HFF-Myc (cell line): ENCODE measurements around the gene PRSS22.

Experiments used
- DNase-seq: peaks from one replicate; pipeline ENCODE4 v3.0.0-alpha.2; 2011; ENCODE audit warnings: low read depth; ENCODE audit errors: extremely low read depth
- H3K4me3 ChIP-seq: replicated peaks from 2 replicates; pipeline ENCODE4 v1.5.1; 2011; ENCODE audit warnings: low read depth, mild to moderate bottlenecking, control low read depth, low read length
- TF ChIP-seq, protein P1 (sequence below): IDR thresholded peaks from 2 replicates; pipeline ENCODE4 v1.5.1; 2012; ENCODE audit warnings: mild to moderate bottlenecking, low read depth, low read length, control low read depth; ENCODE audit errors: missing control alignments

PRSS22 gene

DNA sequence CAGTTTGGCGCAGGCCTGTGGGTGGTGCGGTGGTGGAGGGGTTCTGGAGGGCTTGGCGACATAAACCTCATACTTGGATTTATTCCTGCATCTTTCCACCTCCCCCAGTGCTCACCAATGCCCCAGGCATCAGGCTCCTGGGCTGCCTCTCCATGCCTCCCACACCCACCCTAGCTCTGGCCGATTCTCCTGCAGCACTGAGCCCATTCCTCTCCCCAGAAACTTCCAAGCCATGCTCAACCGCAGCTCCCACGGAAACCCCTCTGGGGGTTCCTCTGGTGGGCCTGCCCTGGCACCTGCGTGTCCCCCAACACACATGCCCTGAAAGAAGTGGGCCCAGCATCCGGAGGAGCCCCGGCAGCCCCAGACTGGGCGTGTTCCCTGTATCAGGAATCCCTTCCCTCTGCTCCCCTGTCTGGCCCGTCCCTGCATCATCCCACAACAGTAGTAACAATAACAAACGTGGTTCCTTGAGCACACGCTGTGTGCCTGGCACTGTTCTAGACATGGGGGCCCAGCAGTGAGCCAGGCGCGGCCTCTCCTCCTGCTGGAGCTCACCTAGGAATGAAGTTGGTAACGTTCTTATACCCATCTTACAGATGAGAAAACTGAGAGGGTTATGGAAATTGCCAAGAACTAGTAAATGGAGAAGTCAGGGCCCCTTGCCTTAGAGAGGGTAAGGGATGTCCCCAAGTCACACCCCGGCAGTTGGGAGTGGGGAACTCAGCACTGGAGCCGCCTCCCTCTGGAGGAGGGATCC is 38.6 kb downstream of the PRSS22 start:
- H3K4me3 ChIP-seq: no peak overlapping the region
- TF ChIP-seq, protein P1, sequence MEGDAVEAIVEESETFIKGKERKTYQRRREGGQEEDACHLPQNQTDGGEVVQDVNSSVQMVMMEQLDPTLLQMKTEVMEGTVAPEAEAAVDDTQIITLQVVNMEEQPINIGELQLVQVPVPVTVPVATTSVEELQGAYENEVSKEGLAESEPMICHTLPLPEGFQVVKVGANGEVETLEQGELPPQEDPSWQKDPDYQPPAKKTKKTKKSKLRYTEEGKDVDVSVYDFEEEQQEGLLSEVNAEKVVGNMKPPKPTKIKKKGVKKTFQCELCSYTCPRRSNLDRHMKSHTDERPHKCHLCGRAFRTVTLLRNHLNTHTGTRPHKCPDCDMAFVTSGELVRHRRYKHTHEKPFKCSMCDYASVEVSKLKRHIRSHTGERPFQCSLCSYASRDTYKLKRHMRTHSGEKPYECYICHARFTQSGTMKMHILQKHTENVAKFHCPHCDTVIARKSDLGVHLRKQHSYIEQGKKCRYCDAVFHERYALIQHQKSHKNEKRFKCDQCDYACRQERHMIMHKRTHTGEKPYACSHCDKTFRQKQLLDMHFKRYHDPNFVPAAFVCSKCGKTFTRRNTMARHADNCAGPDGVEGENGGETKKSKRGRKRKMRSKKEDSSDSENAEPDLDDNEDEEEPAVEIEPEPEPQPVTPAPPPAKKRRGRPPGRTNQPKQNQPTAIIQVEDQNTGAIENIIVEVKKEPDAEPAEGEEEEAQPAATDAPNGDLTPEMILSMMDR: no peak
- no peak for DNase-seq

DNA sequence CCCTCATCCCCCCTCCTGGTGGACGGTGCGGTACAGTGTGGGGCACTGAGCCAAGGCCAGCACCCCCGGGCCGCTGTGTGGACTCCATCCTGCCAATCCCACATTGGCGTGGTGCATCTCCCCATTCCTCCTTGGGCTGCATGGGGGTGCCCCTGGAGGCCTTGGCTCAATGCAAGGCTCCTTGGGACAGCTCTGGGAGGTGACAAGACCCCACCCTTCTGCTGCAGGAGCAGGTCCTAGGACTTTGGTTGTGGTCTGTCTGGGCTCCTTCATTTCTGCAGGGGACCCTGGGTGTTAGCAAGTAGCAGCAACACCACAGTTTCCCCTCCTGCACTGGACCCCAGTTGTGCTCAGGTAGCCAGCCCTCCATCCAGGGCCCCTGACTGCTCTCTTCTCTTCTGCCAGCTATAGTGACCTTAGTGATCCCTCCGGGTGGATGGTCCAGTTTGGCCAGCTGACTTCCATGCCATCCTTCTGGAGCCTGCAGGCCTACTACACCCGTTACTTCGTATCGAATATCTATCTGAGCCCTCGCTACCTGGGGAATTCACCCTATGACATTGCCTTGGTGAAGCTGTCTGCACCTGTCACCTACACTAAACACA is 39.6 kb downstream of the PRSS22 start:
- H3K4me3 ChIP-seq: no peak overlapping the region
- TF ChIP-seq, protein P1: no peak
- no peak for DNase-seq

DNA sequence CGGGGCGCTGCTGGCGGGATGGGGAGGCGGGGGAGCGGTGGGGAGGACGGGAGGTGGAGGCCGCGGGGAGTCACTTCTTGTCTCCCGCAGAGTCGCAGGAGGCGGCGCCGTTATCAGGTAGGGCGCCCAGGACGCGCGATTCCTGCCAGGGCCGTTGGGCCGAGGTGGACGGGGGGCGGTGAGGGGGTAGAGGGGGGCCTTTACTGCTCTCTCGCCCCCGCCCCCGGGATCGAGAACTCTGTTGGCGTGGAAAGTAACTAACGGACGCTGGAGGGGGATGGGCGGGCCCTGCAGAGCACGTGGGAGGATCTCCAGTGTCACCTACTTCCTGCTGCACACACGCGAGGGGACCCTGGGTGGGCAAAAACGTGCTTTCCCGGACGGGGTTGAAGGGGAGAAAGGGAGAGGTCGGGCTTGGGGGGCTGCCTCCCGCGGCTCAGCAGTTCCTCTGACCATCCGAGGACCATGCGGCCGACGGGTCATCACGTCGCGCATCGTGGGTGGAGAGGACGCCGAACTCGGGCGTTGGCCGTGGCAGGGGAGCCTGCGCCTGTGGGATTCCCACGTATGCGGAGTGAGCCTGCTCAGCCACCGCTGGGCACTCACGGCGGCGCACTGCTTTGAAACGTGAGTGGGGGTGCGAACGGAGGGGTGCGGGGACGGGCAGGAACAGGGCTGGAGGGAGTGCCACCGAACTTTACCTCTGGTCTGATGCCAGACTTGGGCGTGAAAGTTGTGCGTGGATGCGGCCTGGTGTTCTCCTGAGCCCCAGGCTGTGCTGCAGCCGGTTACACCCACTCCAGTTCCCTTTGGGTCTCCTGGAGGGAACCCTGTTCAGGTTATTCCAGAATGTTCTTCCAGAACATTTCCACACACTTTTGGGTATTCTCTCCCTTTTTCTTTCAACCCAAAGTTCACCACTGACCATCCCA is 40.4 kb downstream of the PRSS22 start:
- H3K4me3 ChIP-seq: no peak overlapping the region
- TF ChIP-seq, protein P1: no peak
- no peak for DNase-seq

DNA sequence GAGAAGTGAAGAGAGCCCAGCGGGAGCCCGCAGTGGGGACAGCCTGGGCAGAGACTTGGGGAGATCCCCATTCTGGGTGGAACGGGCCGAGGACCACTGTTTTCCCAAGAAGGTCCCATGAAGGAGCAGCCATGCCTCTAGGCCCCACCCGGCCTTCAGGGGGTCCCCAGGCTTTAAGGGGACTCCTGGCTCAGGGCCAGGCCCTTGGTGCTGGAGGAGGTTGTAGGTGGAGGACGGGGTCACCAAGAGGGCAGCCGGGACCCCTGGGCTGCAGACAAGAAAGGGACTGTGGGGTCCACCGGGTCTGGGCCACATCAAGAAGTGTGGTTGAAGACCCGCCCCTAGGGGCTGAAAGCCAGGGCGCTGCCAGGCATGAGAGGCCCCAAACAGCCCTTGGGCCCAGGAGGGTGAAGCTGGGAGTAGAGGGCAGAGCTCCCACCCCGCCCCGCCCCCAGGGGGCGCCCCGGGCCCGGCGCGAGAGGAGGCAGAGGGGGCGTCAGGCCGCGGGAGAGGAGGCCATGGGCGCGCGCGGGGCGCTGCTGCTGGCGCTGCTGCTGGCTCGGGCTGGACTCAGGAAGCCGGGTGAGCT is 41.1 kb downstream of the PRSS22 start, which contains the start of gene PRSS21:
Gene PRSS21 (plus strand): TSS at position 487 of the 589 bp plus-strand sequence. CDS start 32 bp downstream, at position 519.
- TF ChIP-seq, protein P1: no peak
- no peak for DNase-seq
- H3K4me3 ChIP-seq: no peak within 1 kb of the TSS

DNA sequence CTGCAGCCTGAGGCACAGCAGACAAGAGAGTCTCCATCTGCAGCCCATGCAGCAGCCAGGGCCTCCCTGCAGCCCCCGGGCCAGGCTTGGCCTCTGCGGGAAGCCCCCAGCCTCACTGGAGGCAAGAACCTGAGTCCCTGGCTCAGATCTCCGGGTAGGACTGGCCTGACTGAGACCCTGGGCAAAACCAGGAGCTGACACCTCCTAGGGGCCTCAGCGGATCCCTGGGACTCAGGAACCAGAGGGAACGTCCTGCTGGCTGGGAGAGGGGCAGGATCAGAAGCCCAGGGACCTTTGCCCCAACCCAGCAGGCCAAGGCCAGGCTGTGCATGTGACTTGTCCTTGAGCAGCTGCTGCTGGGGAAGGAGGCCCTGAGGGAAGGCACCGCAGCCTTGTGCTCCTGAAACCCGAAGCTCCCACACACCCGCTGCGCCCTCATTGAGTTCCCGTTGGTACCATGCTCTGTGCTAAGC is 42.6 kb downstream of the PRSS22 start:
- TF ChIP-seq, protein P1: no peak
- no peak for DNase-seq
- no peak overlapping the region for H3K4me3 ChIP-seq
